Adrenal gland (tissue), 5 donors: ENCODE data around the gene RAB20.

ENCODE experiments used
- CTCF ChIP-seq, 6 experiments: fragments of 450-650 bp in 4 of 6; fragments of 200-600 bp in 2 of 6; sonication (generic) in 1 of 6; IDR thresholded peaks; 1 replicate in 5 of 6; 2 replicates in 1 of 6; pipeline versions ENCODE4 v1.5.1 to v1.8.0; 2016 to 2021; ENCODE audit warnings: antibody characterized with exemption in 6 of 6, mild to moderate bottlenecking in 2 of 6, moderate library complexity in 1 of 6
- POLR2A ChIP-seq, 2 donors: fragments of 450-650 bp; IDR thresholded peaks; one replicate each; pipeline ENCODE4 v1.6.1; 2017; ENCODE audit warnings: antibody characterized with exemption in 2 of 2, mild to moderate bottlenecking in 2 of 2, moderate library complexity in 1 of 2
- donor health status: DM: no; HTN: no; CAD: no.

- TF ChIP-seq CTCF (IDR thresholded peaks at IDR 0.05) (no peak), POLR2A (IDR thresholded peaks at IDR 0.05) (no peak)
These were observed 7.1 kb upstream of the RAB20 start for GRCh38 chr13:110568612-110569011.
